ENCODE results near the gene SRP9.
"Not testable (repeated sequence)": the region's sequence is repeated elsewhere in the genome, so short reads cannot be mapped to it uniquely, and the experiment has no call there.

DNA sequence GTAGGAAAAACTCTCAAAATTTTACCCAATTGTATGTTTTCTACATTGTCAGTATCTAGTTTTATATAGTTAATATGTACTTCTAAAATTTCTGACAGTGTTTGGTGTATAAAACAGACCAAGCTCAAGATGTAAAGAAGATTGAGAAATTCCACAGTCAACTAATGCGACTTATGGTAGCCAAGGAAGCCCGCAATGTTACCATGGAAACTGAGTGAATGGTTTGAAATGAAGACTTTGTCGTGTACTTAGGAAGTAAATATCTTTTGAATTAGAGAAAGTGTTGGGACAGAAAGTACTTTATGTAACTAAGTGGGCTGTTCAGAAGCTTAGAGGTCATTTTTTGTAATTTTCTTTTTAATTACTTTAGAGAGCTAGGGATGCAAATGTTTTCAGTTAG is 11.5 kb downstream of the SRP9 start:
- TF ChIP-seq, protein P1, sequence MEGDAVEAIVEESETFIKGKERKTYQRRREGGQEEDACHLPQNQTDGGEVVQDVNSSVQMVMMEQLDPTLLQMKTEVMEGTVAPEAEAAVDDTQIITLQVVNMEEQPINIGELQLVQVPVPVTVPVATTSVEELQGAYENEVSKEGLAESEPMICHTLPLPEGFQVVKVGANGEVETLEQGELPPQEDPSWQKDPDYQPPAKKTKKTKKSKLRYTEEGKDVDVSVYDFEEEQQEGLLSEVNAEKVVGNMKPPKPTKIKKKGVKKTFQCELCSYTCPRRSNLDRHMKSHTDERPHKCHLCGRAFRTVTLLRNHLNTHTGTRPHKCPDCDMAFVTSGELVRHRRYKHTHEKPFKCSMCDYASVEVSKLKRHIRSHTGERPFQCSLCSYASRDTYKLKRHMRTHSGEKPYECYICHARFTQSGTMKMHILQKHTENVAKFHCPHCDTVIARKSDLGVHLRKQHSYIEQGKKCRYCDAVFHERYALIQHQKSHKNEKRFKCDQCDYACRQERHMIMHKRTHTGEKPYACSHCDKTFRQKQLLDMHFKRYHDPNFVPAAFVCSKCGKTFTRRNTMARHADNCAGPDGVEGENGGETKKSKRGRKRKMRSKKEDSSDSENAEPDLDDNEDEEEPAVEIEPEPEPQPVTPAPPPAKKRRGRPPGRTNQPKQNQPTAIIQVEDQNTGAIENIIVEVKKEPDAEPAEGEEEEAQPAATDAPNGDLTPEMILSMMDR (IDR thresholded peaks at IDR 0.05), result not testable (repeated sequence)
- TF ChIP-seq EZH2, EZH2phosphoT487 (IDR thresholded peaks at IDR 0.05): not testable (repeated sequence)
